HL-60 (cell line): ENCODE measurements around the gene CAND1.

ENCODE experiments used
- POLR2AphosphoS5 ChIP-seq: IDR thresholded peaks from 2 replicates; pipeline ENCODE4 v1.6.1; 2012; ENCODE audit warnings: low read depth
- REST ChIP-seq: IDR thresholded peaks from 2 replicates; pipeline ENCODE4 v1.6.1; 2012; ENCODE audit warnings: low read depth; ENCODE audit not compliant: insufficient replicate concordance
- TF ChIP-seq, protein P1 (sequence below): IDR thresholded peaks from one replicate; pipeline ENCODE4 v1.5.1; 2011; ENCODE audit warnings: low read length, control low read depth, inconsistent platforms; ENCODE audit not compliant: insufficient read depth

DNA sequence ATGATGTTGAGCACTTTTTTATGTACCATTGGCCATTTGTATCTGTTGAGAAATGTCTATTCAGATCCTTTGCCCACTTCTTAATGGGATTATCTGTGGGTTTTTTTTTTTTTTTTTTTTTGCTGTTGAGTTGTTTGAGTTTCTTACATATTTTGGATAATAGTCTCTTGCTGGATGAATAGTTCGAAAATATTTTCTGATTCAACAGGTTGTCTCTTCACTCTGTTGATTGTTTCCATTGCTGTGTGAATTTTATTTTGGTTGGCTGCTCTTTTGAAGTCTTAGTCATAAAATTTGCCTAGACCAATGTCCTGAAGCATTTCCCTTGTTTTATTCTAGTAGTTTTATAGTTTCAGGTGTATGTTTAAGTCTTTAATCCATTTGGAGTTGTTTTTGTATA, 64.5 kb downstream of the CAND1 start:
- TF ChIP-seq, protein P1, sequence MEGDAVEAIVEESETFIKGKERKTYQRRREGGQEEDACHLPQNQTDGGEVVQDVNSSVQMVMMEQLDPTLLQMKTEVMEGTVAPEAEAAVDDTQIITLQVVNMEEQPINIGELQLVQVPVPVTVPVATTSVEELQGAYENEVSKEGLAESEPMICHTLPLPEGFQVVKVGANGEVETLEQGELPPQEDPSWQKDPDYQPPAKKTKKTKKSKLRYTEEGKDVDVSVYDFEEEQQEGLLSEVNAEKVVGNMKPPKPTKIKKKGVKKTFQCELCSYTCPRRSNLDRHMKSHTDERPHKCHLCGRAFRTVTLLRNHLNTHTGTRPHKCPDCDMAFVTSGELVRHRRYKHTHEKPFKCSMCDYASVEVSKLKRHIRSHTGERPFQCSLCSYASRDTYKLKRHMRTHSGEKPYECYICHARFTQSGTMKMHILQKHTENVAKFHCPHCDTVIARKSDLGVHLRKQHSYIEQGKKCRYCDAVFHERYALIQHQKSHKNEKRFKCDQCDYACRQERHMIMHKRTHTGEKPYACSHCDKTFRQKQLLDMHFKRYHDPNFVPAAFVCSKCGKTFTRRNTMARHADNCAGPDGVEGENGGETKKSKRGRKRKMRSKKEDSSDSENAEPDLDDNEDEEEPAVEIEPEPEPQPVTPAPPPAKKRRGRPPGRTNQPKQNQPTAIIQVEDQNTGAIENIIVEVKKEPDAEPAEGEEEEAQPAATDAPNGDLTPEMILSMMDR = no peak
- TF ChIP-seq REST (no peak), POLR2AphosphoS5 (no peak)
